Neural cell (in vitro differentiated cells): ENCODE data around the gene IRAK2. TPM values are rescaled to one million over a fixed set of nuclear protein-coding genes. Genes with fewer than 3 reads are reported as not detected.

Experiments used
- H2AFZ ChIP-seq: fragments of 200-600, 300-800 bp; sonication (generic), shearing (Covaris generic); 2 replicates; pipeline ENCODE4 v1.6.0; 2014; ENCODE audit warnings: low read depth, mild to moderate bottlenecking, antibody characterized with exemption, low read length, moderate library complexity
- H3F3A ChIP-seq: fragments of 200-600 bp; shearing (Covaris generic); 2 replicates; pipeline ENCODE4 v1.6.1; 2016; ENCODE audit warnings: mild to moderate bottlenecking, moderate library complexity, mixed read lengths, antibody characterized with exemption, low read length; ENCODE audit not compliant: insufficient read depth, poor library complexity, severe bottlenecking
- H3K27ac ChIP-seq: fragments of 200-600, 300-800 bp; sonication (generic), shearing (Covaris generic); 2 replicates; pipeline ENCODE4 v1.5.1; 2014; ENCODE audit warnings: mild to moderate bottlenecking, low read length, moderate library complexity
- H3K27me3 ChIP-seq: fragments of 300-800, 200-600 bp; sonication (generic), shearing (Covaris generic); 2 replicates; pipeline ENCODE4 v1.6.0; 2014; ENCODE audit warnings: mild to moderate bottlenecking, low read depth, low read length, moderate library complexity; ENCODE audit not compliant: insufficient read depth
- H3K36me3 ChIP-seq: fragments of 300-800, 200-600 bp; sonication (generic), shearing (Covaris generic); 2 replicates; pipeline ENCODE4 v1.5.1; 2014; ENCODE audit warnings: mild to moderate bottlenecking, antibody characterized with exemption, low read length, moderate library complexity; ENCODE audit not compliant: insufficient read depth
- H3K4me2 ChIP-seq: fragments of 300-800, 200-600 bp; sonication (generic), shearing (Covaris generic); 2 replicates; pipeline ENCODE4 v1.6.0; 2014; ENCODE audit warnings: mild to moderate bottlenecking, low read length
- H3K4me3 ChIP-seq: fragments of 300-800, 200-600 bp; sonication (generic), shearing (Covaris generic); 2 replicates; pipeline ENCODE4 v1.5.1; 2014; ENCODE audit warnings: mild to moderate bottlenecking, low read length, moderate library complexity
- H3K79me2 ChIP-seq: fragments of 200-600 bp; shearing (Covaris generic); replicated peaks from 2 replicates; pipeline ENCODE4 v1.6.0; 2014; ENCODE audit warnings: mild to moderate bottlenecking, low read length, moderate library complexity; ENCODE audit not compliant: insufficient read depth
- H3K9ac ChIP-seq: fragments of 300-800, 200-600 bp; sonication (generic), shearing (Covaris generic); 2 replicates; pipeline ENCODE4 v1.6.1; 2016; ENCODE audit warnings: mild to moderate bottlenecking, low read length, mixed read lengths
- H3K9me2 ChIP-seq: fragments of 200-600 bp; shearing (Covaris generic); 2 replicates; pipeline ENCODE4 v1.6.1; 2016; ENCODE audit warnings: mild to moderate bottlenecking, low read length, mixed read lengths; ENCODE audit not compliant: insufficient read depth
- H3K9me3 ChIP-seq: fragments of 200-600, 300-800 bp; sonication (generic), shearing (Covaris generic); 2 replicates; pipeline ENCODE4 v1.6.1; 2016; ENCODE audit warnings: mild to moderate bottlenecking, mixed run types, low read length, moderate library complexity, mixed read lengths
- H4K20me1 ChIP-seq: fragments of 200-600 bp; shearing (Covaris generic); 2 replicates; pipeline ENCODE4 v1.6.1; 2016; ENCODE audit warnings: mild to moderate bottlenecking, mixed run types; ENCODE audit not compliant: insufficient read depth
- CTCF ChIP-seq: fragments of 450-650 bp; IDR thresholded peaks from 2 replicates; pipeline ENCODE4 v1.5.1; 2014; ENCODE audit warnings: antibody characterized with exemption, mild to moderate bottlenecking, moderate library complexity; ENCODE audit not compliant: poor library complexity, severe bottlenecking
- EP300 ChIP-seq: fragments of 450-650 bp; conservative IDR thresholded peaks from 2 replicates; pipeline ENCODE4 v1.6.1; 2014; ENCODE audit warnings: antibody characterized with exemption, mild to moderate bottlenecking, moderate library complexity; ENCODE audit not compliant: poor library complexity, severe bottlenecking
- EZH2 ChIP-seq: fragments of 200-600, 300-800 bp; shearing (Covaris generic), sonication (generic); IDR thresholded peaks from 2 replicates; pipeline ENCODE4 v1.6.1; 2014; ENCODE audit warnings: antibody characterized with exemption, low read length, borderline replicate concordance, mild to moderate bottlenecking; ENCODE audit not compliant: insufficient read depth, poor library complexity, severe bottlenecking
- MXI1 ChIP-seq: fragments of 450-650 bp; conservative IDR thresholded peaks from 2 replicates; pipeline ENCODE4 v1.6.1; 2014; ENCODE audit warnings: antibody characterized with exemption, mild to moderate bottlenecking; ENCODE audit not compliant: poor library complexity, severe bottlenecking
- POLR2AphosphoS5 ChIP-seq: IDR thresholded peaks from 2 replicates; pipeline ENCODE4 v1.6.1; 2012
- RAD21 ChIP-seq: fragments of 450-650 bp; conservative IDR thresholded peaks from 2 replicates; pipeline ENCODE4 v1.6.1; 2014; ENCODE audit warnings: antibody characterized with exemption, mild to moderate bottlenecking, moderate library complexity
- REST ChIP-seq: IDR thresholded peaks from 2 replicates; pipeline ENCODE4 v1.6.1; 2012; ENCODE audit warnings: borderline replicate concordance
- SMC3 ChIP-seq: fragments of 450-650 bp; conservative IDR thresholded peaks from 2 replicates; pipeline ENCODE4 v1.6.1; 2014; ENCODE audit warnings: antibody characterized with exemption, mild to moderate bottlenecking, moderate library complexity; ENCODE audit not compliant: poor library complexity
- TAF1 ChIP-seq: IDR thresholded peaks from 2 replicates; pipeline ENCODE4 v1.6.1; 2012; ENCODE audit warnings: low read depth
- polyA plus RNA-seq: library from polyadenylated mRNA; depleted of rRNA; stranded (reverse); fragments of >200 nt; gene quantifications from 2 replicates; pipeline ENCODE4 v1.2.3, GENCODE V29; 2014

Gene IRAK2
- polyA plus RNA-seq, 1 donor from 2014 or later, result 0.84 TPM

- no peaks in the 10 kb centered on the region for H3F3A ChIP-seq
- H3K4me2 ChIP-seq, result no peak overlapping the region
- H3K9me3 ChIP-seq, result no peaks in the 10 kb centered on the region
- no peak overlapping the region for H3K4me3 ChIP-seq
- no peaks in the 10 kb centered on the region for H3K9me2 ChIP-seq
- H3K27me3 ChIP-seq, result no peaks in the 10 kb centered on the region
- no peaks in the 10 kb centered on the region for H3K36me3 ChIP-seq
- TF ChIP-seq CTCF (no peak), MXI1 (no peak), TAF1 (no peak), EZH2 (no peak), SMC3 (no peak), REST (no peak), EP300 (no peak), RAD21 (no peak), POLR2AphosphoS5 (no peak)
- H3K27ac ChIP-seq, result no peak overlapping the region
- no peak overlapping the region for H3K9ac ChIP-seq
- no peak overlapping the region for H2AFZ ChIP-seq
- no peaks in the 10 kb centered on the region for H4K20me1 ChIP-seq
- H3K79me2 ChIP-seq, result no peaks in the 10 kb centered on the region
Observed at GRCh38 chr3:10240799-10241198, 76.1 kb downstream of the IRAK2 start.

GRCh38 chr3:10242182-10243065 is 77.7 kb downstream of the IRAK2 start:
- Histone ChIP-seq H4K20me1 (no peaks in the 10 kb centered on the region), H2AFZ (no peak overlapping the region), H3K27me3 (no peaks in the 10 kb centered on the region), H3K27ac (no peak overlapping the region), H3F3A (no peaks in the 10 kb centered on the region), H3K4me3 (no peak overlapping the region), H3K9me2 (no peaks in the 10 kb centered on the region), H3K79me2 (no peaks in the 10 kb centered on the region), H3K9me3 (no peaks in the 10 kb centered on the region), H3K36me3 (no peaks in the 10 kb centered on the region), H3K9ac (no peak overlapping the region), H3K4me2 (no peak overlapping the region)
- no peak for TF ChIP-seq TAF1
- TF ChIP-seq CTCF, result no peak
- TF ChIP-seq SMC3, result no peak
- TF ChIP-seq RAD21, result no peak
